Tibial nerve (tissue), 4 donors: ENCODE results near the gene INO80.

Experiments
- CTCF ChIP-seq, 5 experiments: fragments of 200-600 bp in 3 of 5; fragments of 450-650 bp in 2 of 5; sonication (generic) in 3 of 5; IDR thresholded peaks; one replicate each; pipeline ENCODE4 v1.5.1; 2016 to 2019; ENCODE audit warnings: antibody characterized with exemption in 5 of 5, mild to moderate bottlenecking in 3 of 5, moderate library complexity in 2 of 5
- EP300 ChIP-seq, 2 donors: sonication (generic); formaldehyde crosslinking; IDR thresholded peaks; one replicate each; pipeline ENCODE4 v1.6.1; 2017; ENCODE audit warnings: antibody characterized with exemption in 2 of 2, mild to moderate bottlenecking in 1 of 2
- POLR2A ChIP-seq, 2 donors: fragments of 450-650 bp; IDR thresholded peaks; one replicate each; pipeline ENCODE4 v1.6.1; 2017; ENCODE audit warnings: antibody characterized with exemption in 2 of 2, mild to moderate bottlenecking in 2 of 2, moderate library complexity in 2 of 2

GRCh38 chr15:40936709-40937666 lies 179.1 kb downstream of the INO80 start:
- TF ChIP-seq EP300 (IDR thresholded peaks at IDR 0.05) (no peak), POLR2A (IDR thresholded peaks at IDR 0.05) (no peak), CTCF (IDR thresholded peaks at IDR 0.05) (no peak)
